ENCODE data around the gene MUC12. TPM values are rescaled to one million over a fixed set of nuclear protein-coding genes. Genes with fewer than 3 reads are reported as not detected.

Gene MUC12
- total and polyA plus RNA-seq, 9 of the 15 experiments (the other 6 are each of a cell fraction or from before 2014, with no cell fraction given), result 0.23 to 1.2 (median 0.79) TPM; not detected in 1

GRCh38 chr7:100949227-100949932 is 20.0 kb upstream of the MUC12 start, which contains the start of gene MUC3A (continued):
- TF ChIP-seq ZNF197 (CRISPR knock-in tag; IDR thresholded peaks at IDR 0.05; ENCODE audit: low read depth), result no peak
- TF ChIP-seq SMARCE1 (IDR thresholded peaks at IDR 0.05), result no peak
- TF ChIP-seq YBX1 (IDR thresholded peaks at IDR 0.05), result no peak
- TF ChIP-seq OTX1 (CRISPR knock-in tag; IDR thresholded peaks at IDR 0.05), result no peak
- no peak for TF ChIP-seq LEF1 (IDR thresholded peaks at IDR 0.05)

GRCh38 chr7:100949933-100950443 is 19.4 kb upstream of the MUC12 start:
- no peak overlapping the region for H3K4me2 ChIP-seq (ENCODE audit: insufficient read depth, low read length)
- peak overlapping the region; percentile 18; the same call in 1 of the 2 replicates for H2AFZ ChIP-seq (ENCODE audit: low read depth, low read length)
- in situ Hi-C loops (cut with MboI) (no loop called here), intact Hi-C loops (cut with micrococcal nuclease) (no loop called here)
- H3K9me3 ChIP-seq (replicated peaks; ENCODE audit: control insufficient read depth, insufficient read depth, low read depth, low read length), result no peaks in the 10 kb centered on the region
- CTCF ChIA-PET (ENCODE audit: low intra/inter-chr PET ratio), result no interaction called here
- peak overlapping the region in 1 of 2 experiments; percentile 73; a peak in 1 of 4 replicates for H3K9ac ChIP-seq (ENCODE audit: insufficient read depth in 1 of 2, low read depth in 2 of 2, low read length in 2 of 2)
- H3K79me2 ChIP-seq (ENCODE audit: control insufficient read depth, insufficient read depth, low read length), result no peaks in the 10 kb centered on the region
- POLR2A ChIA-PET, result interaction anchor here (0.7 to 2.5 kb wide), 4 partner anchors 10 to 1383 kb away, joined by 3 to 8 read pairs (median 5); partner anchors contain the start of gene ACHE
- 0 out of 2 replicates have a peak, but pooled peaks cover 2% of the 10 kb centered on the region for H4K20me1 ChIP-seq (replicated peaks; ENCODE audit: control insufficient read depth, insufficient read depth, low read length)
- no peak overlapping the region for H3K4me3 ChIP-seq
- no peak overlapping the region for H3K27ac ChIP-seq (ENCODE audit: extremely low read depth, low read depth, low read length)
- no peak for FAIRE-seq
- peak in 1 of 4 experiments; percentile 12 for DNase-seq (ENCODE audit: extremely low read depth in 1 of 4, low spot score in 3 of 4)
- peak; percentile 20; the same call in 2 of the 3 replicates for ATAC-seq
- 10% methylated on average over 15 of the region's 15 CpGs for WGBS (ENCODE audit: insufficient coverage, low coverage, missing lambda C conversion rate)
- H3K9me1 ChIP-seq (ENCODE audit: control insufficient read depth, insufficient read depth, low read length), result no peaks in the 10 kb centered on the region
- H3K36me3 ChIP-seq (ENCODE audit: control insufficient read depth, insufficient read depth, low read length), result no peaks in the 10 kb centered on the region
- no TSS peak for BruUV-seq (replicated peaks)
- peaks cover 33 to 59% of the 10 kb centered on the region in 2 experiments for H3K27me3 ChIP-seq (ENCODE audit: control insufficient read depth in 2 of 2, insufficient read depth in 2 of 2, low read length in 2 of 2)
- peaks cover 0 to 12% of the 10 kb centered on the region in 2 experiments; a peak in 2 of 5 replicates for H3K4me1 ChIP-seq (replicated peaks in 1 of 2; ENCODE audit: control insufficient read depth in 2 of 2, insufficient read depth in 2 of 2, low read length in 2 of 2)
- no peak for TF ChIP-seq ZFP30 (CRISPR knock-in tag; IDR thresholded peaks at IDR 0.05; ENCODE audit: borderline replicate concordance)
- no peak for TF ChIP-seq GABPB1 (CRISPR knock-in tag; IDR thresholded peaks at IDR 0.05)
- TF ChIP-seq PRDM10 (IDR thresholded peaks at IDR 0.05; ENCODE audit: partially characterized antibody), result no peak
- TF ChIP-seq ARID4B (CRISPR knock-in tag; IDR thresholded peaks at IDR 0.05), result no peak

Measured in K562 (cell line).